A673 (cell line): Measurements from ENCODE around the gene APIP. TPM values are rescaled to one million over a fixed set of nuclear protein-coding genes. Genes with fewer than 3 reads are reported as not detected.

Source experiments
- BruUV-seq: library from RNA; stranded (reverse); fragments of 400-500 nt; replicated peaks from 2 replicates; lab custom pipeline; 2021; lab: Mats Ljungman, UMichigan
- CTCF ChIA-PET: fragments of 300-600 bp; sonication (Branson Sonifier 250); formaldehyde crosslinking; loops from one replicate; lab custom pipeline; 2022; ENCODE audit warnings: antibody characterized with exemption; lab: Charles Lee
- POLR2A ChIA-PET: fragments of 300-600 bp; sonication (Branson Sonifier 250); formaldehyde crosslinking; loops from one replicate; lab custom pipeline; 2022; ENCODE audit warnings: antibody characterized with exemption; ENCODE audit not compliant: low non-redundant PET; lab: Charles Lee
- DNase-seq: peaks from one replicate; pipeline ENCODE4 v3.0.0-alpha.2; 2015; ENCODE audit warnings: low spot score
- H3K27ac ChIP-seq: fragments of 200-600 bp; sonication (generic); 2 replicates; pipeline ENCODE4 v1.5.1; 2016; ENCODE audit warnings: mixed run types, low read depth, mild to moderate bottlenecking, mixed read lengths, antibody characterized with exemption, low read length; ENCODE audit not compliant: poor library complexity, severe bottlenecking
- H3K27me3 ChIP-seq: fragments of 200-600 bp; sonication (generic); replicated peaks from 2 replicates; pipeline ENCODE4 v1.6.1; 2017; ENCODE audit warnings: mixed run types, low read depth, mild to moderate bottlenecking, mixed read lengths, antibody characterized with exemption, low read length; ENCODE audit not compliant: insufficient read depth, poor library complexity
- H3K36me3 ChIP-seq: fragments of 200-600 bp; sonication (generic); 2 replicates; pipeline ENCODE4 v1.6.1; 2016; ENCODE audit warnings: mixed run types, mild to moderate bottlenecking, mixed read lengths, antibody characterized with exemption, low read length; ENCODE audit not compliant: insufficient read depth, poor library complexity, severe bottlenecking
- H3K4me1 ChIP-seq: fragments of 200-600 bp; sonication (generic); 2 replicates; pipeline ENCODE4 v1.6.1; 2017; ENCODE audit warnings: mixed run types, mild to moderate bottlenecking, mixed read lengths, antibody characterized with exemption, low read length; ENCODE audit not compliant: insufficient read depth, poor library complexity, severe bottlenecking
- H3K4me3 ChIP-seq: fragments of 200-600 bp; sonication (generic); 2 replicates; pipeline ENCODE4 v1.5.1; 2016; ENCODE audit warnings: low read depth, mixed run types, mild to moderate bottlenecking, mixed read lengths, low read length; ENCODE audit not compliant: poor library complexity, severe bottlenecking
- H3K9me3 ChIP-seq: fragments of 200-600 bp; sonication (generic); 2 replicates; pipeline ENCODE4 v1.6.1; 2016; ENCODE audit warnings: mixed run types, low read depth, mild to moderate bottlenecking, mixed read lengths, antibody characterized with exemption, low read length; ENCODE audit not compliant: poor library complexity, severe bottlenecking
- EZH2 ChIP-seq: fragments of 200-600 bp; sonication (generic); IDR thresholded peaks from 2 replicates; pipeline ENCODE4 v1.6.1; 2017; ENCODE audit warnings: borderline replicate concordance, low read depth, mild to moderate bottlenecking, mixed read lengths, antibody characterized with exemption, low read length; ENCODE audit not compliant: poor library complexity, severe bottlenecking
- intact Hi-C: fragments of 100-400 bp; cut with micrococcal nuclease; formaldehyde crosslinking; loops from one replicate; pipeline ENCODE4 v1.10.0; 2022; ENCODE audit not compliant: unreplicated experiment
- total RNA-seq: library from RNA; stranded (reverse); gene quantifications from 2 replicates; pipeline ENCODE4 v1.2.3, GENCODE V29; 2021
- TF ChIP-seq, protein P1 (sequence below): fragments of 300-800, 200-600 bp; sonication (generic); conservative IDR thresholded peaks from 2 replicates; pipeline ENCODE4 v1.5.1; 2017; ENCODE audit warnings: low read depth, mild to moderate bottlenecking, antibody characterized with exemption, low read length, moderate library complexity, mixed read lengths

The APIP gene
- total RNA-seq, 1 experiment from 2014 or later = 99.8 TPM

DNA sequence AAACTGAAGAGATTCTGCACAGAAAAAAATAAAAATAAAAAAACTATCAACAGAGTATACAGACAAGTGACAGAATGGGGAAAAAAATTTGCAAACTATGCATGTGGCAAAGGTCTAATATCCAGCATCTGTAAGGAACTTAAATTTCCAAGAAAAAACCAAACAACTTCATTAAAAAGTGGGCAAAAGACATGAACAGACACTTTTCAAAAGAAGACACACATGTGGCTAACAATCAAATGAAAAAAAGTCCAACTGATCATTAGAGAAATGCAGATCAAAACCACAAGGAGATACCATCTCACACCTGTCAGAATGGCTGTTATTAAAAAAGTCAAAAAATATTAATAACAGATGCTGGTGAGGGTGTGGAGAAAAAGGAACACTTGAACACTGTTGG lies 64.3 kb downstream of the APIP start:
- intact Hi-C loops = no loop called here
- no TSS peak for BruUV-seq
- DNase-seq = no peak
- POLR2A ChIA-PET = no interaction called here
- TF ChIP-seq, protein P1, sequence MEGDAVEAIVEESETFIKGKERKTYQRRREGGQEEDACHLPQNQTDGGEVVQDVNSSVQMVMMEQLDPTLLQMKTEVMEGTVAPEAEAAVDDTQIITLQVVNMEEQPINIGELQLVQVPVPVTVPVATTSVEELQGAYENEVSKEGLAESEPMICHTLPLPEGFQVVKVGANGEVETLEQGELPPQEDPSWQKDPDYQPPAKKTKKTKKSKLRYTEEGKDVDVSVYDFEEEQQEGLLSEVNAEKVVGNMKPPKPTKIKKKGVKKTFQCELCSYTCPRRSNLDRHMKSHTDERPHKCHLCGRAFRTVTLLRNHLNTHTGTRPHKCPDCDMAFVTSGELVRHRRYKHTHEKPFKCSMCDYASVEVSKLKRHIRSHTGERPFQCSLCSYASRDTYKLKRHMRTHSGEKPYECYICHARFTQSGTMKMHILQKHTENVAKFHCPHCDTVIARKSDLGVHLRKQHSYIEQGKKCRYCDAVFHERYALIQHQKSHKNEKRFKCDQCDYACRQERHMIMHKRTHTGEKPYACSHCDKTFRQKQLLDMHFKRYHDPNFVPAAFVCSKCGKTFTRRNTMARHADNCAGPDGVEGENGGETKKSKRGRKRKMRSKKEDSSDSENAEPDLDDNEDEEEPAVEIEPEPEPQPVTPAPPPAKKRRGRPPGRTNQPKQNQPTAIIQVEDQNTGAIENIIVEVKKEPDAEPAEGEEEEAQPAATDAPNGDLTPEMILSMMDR = no peak
- TF ChIP-seq EZH2 = no peak
- H3K36me3 ChIP-seq = no peaks in the 10 kb centered on the region
- H3K27ac ChIP-seq = no peak overlapping the region
- H3K4me3 ChIP-seq = no peak overlapping the region
- no peaks in the 10 kb centered on the region for H3K4me1 ChIP-seq
- H3K9me3 ChIP-seq = no peaks in the 10 kb centered on the region
- CTCF ChIA-PET = no interaction called here
- peaks cover 27% of the 10 kb centered on the region for H3K27me3 ChIP-seq

GRCh38 chr11:34850334-34850733 lies 65.8 kb downstream of the APIP start:
- H3K9me3 ChIP-seq = no peaks in the 10 kb centered on the region
- BruUV-seq = no TSS peak
- peaks cover 35% of the 10 kb centered on the region for H3K27me3 ChIP-seq
- TF ChIP-seq EZH2 = no peak
- TF ChIP-seq, protein P1 = no peak
- H3K36me3 ChIP-seq = no peaks in the 10 kb centered on the region
- intact Hi-C loops = no loop called here
- H3K27ac ChIP-seq = no peak overlapping the region
- H3K4me3 ChIP-seq = no peak overlapping the region
- ChIA-PET CTCF (no interaction called here), POLR2A (no interaction called here)
- DNase-seq = no peak
- H3K4me1 ChIP-seq = no peaks in the 10 kb centered on the region

GRCh38 chr11:34846467-34846866 lies 69.7 kb downstream of the APIP start:
- Histone ChIP-seq H3K27me3 (peaks cover 27% of the 10 kb centered on the region), H3K4me1 (no peaks in the 10 kb centered on the region), H3K27ac (no peak overlapping the region), H3K9me3 (no peaks in the 10 kb centered on the region), H3K36me3 (no peaks in the 10 kb centered on the region), H3K4me3 (no peak overlapping the region)
- no peak for DNase-seq
- ChIA-PET CTCF (no interaction called here), POLR2A (interaction anchor here (1.0 kb wide), 1 partner anchor 373 kb away, joined by 3 read pairs; no protein-coding TSS in a partner anchor)
- intact Hi-C loops = no loop called here
- no TSS peak for BruUV-seq
- TF ChIP-seq, protein P1 = no peak
- TF ChIP-seq EZH2 = no peak
